LNCaP clone FGC (cell line): Measurements from ENCODE around the gene ALDH3B2.
"Not testable (repeated sequence)": the region's sequence is repeated elsewhere in the genome, so short reads cannot be mapped to it uniquely, and the experiment has no call there.

ENCODE experiments used
- DNase-seq: peaks from one replicate; pipeline ENCODE4 v3.0.0-alpha.2; 2011; ENCODE audit warnings: low read depth
- H3K4me3 ChIP-seq: 2 replicates; pipeline ENCODE4 v1.5.1; 2011; ENCODE audit warnings: mild to moderate bottlenecking, low read depth, low read length, control low read depth
- CTCF ChIP-seq: IDR thresholded peaks from 2 replicates; pipeline ENCODE4 v1.5.1; 2012; ENCODE audit warnings: mild to moderate bottlenecking; ENCODE audit not compliant: control insufficient read depth, insufficient read depth; ENCODE audit errors: extremely low read depth

Gene ALDH3B2, protein sequence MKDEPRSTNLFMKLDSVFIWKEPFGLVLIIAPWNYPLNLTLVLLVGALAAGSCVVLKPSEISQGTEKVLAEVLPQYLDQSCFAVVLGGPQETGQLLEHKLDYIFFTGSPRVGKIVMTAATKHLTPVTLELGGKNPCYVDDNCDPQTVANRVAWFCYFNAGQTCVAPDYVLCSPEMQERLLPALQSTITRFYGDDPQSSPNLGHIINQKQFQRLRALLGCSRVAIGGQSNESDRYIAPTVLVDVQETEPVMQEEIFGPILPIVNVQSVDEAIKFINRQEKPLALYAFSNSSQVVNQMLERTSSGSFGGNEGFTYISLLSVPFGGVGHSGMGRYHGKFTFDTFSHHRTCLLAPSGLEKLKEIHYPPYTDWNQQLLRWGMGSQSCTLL

GRCh38 chr11:67674442-67674871, at the start of gene ALDH3B2:
TSS of gene ALDH3B2 (minus strand) at chr11:67674623. CDS start at chr11:67666935, 7,688 bp downstream.
- peak within 1 kb of the TSS; percentile 55 for H3K4me3 ChIP-seq
- no peak for TF ChIP-seq CTCF
- DNase-seq: peak; percentile 88

DNA sequence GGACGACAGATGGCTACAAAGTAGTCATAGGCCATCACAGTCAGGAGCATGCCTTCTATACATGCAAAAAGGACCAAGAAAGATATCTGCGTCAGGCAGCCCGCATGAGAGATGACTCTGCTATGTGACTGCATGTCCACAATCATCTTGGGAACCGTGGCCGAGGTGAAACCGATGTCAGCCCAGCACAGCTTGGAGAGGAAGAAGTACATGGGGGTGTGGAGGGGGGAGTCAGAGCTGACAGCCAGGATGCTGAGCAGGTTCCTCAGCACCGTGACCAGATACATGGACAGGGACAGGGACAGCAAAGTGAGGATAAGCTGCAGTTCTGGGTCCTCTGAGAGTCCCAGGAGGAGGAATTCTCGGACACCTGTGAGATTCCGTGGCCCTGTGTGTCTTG, 48.6 kb upstream of the ALDH3B2 start:
- not testable (repeated sequence) for DNase-seq, H3K4me3 ChIP-seq

DNA sequence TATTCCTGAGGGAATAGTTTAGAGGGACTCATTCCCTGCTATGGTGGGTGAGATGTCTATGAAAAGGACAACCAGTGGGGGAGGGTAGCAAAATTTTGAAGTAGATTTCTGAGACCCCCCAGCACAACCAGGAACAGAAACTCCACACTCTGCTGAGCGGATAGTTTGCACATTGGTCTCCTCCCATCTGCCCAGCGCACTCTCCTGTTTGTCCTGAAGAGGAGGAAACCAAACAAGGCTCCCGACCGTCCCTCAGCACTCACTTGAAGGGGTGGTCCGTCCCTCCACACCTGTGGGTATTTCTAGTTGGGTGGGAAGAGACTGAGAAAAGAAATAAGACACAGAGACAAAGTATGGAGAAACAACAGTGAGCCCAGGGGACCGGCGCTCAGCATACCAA, 41.8 kb upstream of the ALDH3B2 start:
- H3K4me3 ChIP-seq, DNase-seq: not testable (repeated sequence)

GRCh38 chr11:67715801-67716200, 41.4 kb upstream of the ALDH3B2 start:
- not testable (repeated sequence) for H3K4me3 ChIP-seq, DNase-seq

DNA sequence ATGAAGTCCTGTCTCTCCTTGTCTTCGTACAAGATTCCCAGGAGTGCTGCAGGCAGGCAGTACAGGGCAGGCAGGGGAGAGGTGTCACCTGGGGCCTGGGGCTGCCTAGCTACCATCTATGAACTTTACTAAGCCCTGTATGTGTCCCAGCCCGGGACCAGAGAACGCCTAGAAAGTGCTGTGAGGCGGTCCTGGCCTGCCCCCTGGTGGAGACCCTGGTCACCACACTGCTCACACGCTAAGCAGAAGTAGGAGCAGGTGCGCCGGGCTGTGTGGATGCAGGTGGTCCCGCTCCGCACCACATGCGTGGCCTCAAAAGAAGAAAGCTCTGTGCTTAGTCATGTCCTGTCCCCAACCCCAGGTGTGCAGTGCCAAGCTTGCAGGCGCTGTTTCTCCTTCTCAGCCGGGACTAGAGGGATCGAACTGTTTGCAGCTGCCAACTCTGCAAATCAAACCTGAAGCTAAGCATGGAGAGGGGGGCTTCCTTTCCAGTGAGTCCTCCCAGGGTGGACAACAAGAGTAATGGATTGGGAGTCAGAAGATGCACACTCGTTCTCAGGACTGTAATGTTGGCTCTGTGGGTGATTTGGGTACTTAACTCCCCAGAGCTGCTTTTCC, 39.6 kb upstream of the ALDH3B2 start:
- TF ChIP-seq CTCF: peak; percentile 26; the same call in 1 of the 2 replicates
- not testable (repeated sequence) for DNase-seq, H3K4me3 ChIP-seq

DNA sequence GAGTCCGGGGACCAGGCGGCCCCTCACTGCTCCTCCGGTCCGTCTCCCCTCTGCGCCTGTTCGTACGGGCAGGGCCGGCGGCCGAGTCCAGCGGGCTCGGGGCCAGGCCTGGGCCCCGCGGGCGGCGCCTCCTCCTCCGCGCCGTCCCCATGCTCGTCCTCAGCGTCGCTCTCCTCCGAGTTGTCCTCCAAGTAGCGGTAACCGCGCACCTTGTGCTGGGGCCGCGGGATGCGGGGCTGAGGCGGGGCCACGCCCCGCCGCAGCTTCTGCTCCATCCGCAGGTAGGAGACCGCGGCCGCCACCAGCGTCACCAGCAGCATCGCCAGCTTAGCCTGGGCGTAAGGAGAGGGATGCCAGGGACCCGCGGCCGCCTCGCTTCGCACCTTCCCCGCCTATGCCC, 37.3 kb upstream of the ALDH3B2 start:
- not testable (repeated sequence) for DNase-seq, H3K4me3 ChIP-seq

GRCh38 chr11:67711212-67711611, 36.8 kb upstream of the ALDH3B2 start:
- not testable (repeated sequence) for H3K4me3 ChIP-seq, DNase-seq

- H3K4me3 ChIP-seq, DNase-seq: not testable (repeated sequence)
Measured at GRCh38 chr11:67709806-67710205, 35.4 kb upstream of the ALDH3B2 start.

DNA sequence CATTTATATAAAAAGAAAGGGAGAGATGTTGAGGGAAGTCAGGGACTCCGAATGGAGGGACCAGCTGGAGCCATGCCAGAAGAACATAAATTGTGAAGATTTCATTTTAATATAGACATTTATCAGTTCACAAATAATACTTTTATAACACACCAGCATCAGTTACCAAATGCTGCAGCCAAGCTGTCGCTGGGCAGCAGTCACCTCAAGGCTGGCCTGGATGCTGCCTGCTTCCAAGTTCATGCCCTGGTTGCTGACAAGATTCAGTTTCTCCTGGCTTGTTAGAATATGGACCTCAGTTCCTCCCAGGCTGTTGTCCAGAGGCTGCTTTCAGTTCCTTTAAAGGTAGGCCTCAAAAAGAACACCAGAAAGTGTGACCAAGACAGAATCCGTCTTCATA, 30.8 kb upstream of the ALDH3B2 start:
- no peak for DNase-seq
- no peak for TF ChIP-seq CTCF

DNA sequence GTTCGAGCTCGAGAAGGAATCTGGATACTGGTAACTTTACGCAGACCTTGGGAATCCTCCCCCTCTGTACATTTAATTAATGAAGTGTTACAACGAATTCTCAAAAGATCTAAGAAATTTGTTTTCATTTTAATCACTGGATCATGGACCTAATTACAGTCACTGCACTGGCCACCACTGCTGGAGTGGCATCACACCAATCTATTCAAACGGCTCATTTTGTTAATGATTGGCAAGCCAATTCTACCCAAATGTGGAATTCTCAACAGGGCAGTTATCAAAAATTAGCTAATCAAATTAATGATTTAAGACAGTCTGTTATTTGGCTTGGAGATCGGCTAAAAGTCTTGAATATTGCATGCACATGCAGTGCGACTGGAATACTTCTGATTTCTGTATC, 30.1 kb upstream of the ALDH3B2 start:
- TF ChIP-seq CTCF: no peak
- H3K4me3 ChIP-seq: no peak overlapping the region
- no peak for DNase-seq

More for the DNA sequence above, 30.8 kb upstream of the ALDH3B2 start:
- no peak overlapping the region for H3K4me3 ChIP-seq

DNA sequence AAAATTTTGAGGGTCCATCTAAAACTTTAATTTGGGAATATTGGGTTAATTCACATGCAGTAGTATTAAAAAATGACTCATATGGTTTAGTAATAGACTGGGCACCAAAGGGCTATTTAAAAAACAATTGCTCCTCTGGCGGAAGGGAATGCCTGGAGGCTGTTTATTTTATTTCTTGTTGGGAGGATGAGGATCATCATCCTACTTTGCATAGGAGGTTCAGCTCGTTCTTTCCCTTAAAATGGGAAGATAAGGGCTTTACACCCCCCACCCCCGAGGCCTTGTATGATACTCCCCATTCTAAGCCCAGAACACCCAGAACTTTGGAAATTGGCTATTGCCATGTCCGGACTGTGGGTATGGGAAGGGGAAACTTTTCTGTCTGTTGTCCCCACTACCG, 29.3 kb upstream of the ALDH3B2 start:
- DNase-seq, H3K4me3 ChIP-seq: not testable (repeated sequence)
